HG03432 (cell line): ENCODE data around the gene TBC1D5.
"Not testable (repeated sequence)": the region's sequence is repeated elsewhere in the genome, so short reads cannot be mapped to it uniquely, and the experiment has no call there.

ENCODE experiments used
- ATAC-seq: cut with Tn5 transposase; IDR thresholded peaks from one replicate; pipeline ENCODE4 v1.9.1; 2021; ENCODE audit warnings: mild to moderate bottlenecking, moderate library complexity; ENCODE audit not compliant: unreplicated experiment

TBC1D5 gene

GRCh38 chr3:17648630-17649355 lies 93.6 kb downstream of the TBC1D5 start:
- not testable (repeated sequence) for ATAC-seq

GRCh38 chr3:17645074-17645698 lies 97.2 kb downstream of the TBC1D5 start:
- ATAC-seq: no peak

GRCh38 chr3:17643691-17644090 lies 98.7 kb downstream of the TBC1D5 start:
- ATAC-seq: no peak

- ATAC-seq: no peak
These were observed 100.0 kb downstream of the TBC1D5 start for GRCh38 chr3:17642474-17642873.

GRCh38 chr3:17640466-17640865 lies 102.0 kb downstream of the TBC1D5 start:
- ATAC-seq: no peak

- ATAC-seq: no peak
These were observed 102.7 kb downstream of the TBC1D5 start for GRCh38 chr3:17639765-17640164.

GRCh38 chr3:17639257-17639656 lies 103.2 kb downstream of the TBC1D5 start:
- ATAC-seq: no peak

- no peak for ATAC-seq
These were observed 104.1 kb downstream of the TBC1D5 start for GRCh38 chr3:17638356-17638755.

GRCh38 chr3:17635675-17636074 lies 106.8 kb downstream of the TBC1D5 start:
- not testable (repeated sequence) for ATAC-seq

- no peak for ATAC-seq
These were observed 107.5 kb downstream of the TBC1D5 start for GRCh38 chr3:17634964-17635363.

GRCh38 chr3:17634201-17634600 lies 108.2 kb downstream of the TBC1D5 start:
- no peak for ATAC-seq

GRCh38 chr3:17632401-17633100 lies 109.9 kb downstream of the TBC1D5 start:
- ATAC-seq: peak; percentile 63

GRCh38 chr3:17631609-17632008 lies 110.8 kb downstream of the TBC1D5 start:
- ATAC-seq: no peak

GRCh38 chr3:17629400-17629799 lies 113.0 kb downstream of the TBC1D5 start:
- no peak for ATAC-seq

GRCh38 chr3:17626395-17626794 lies 116.0 kb downstream of the TBC1D5 start:
- no peak for ATAC-seq

- ATAC-seq: no peak
These were observed 117.3 kb downstream of the TBC1D5 start for GRCh38 chr3:17625133-17625532.

GRCh38 chr3:17623464-17623863 lies 119.0 kb downstream of the TBC1D5 start:
- ATAC-seq: no peak

GRCh38 chr3:17619968-17620367 lies 122.5 kb downstream of the TBC1D5 start:
- ATAC-seq: no peak

- not testable (repeated sequence) for ATAC-seq
These were observed 129.4 kb downstream of the TBC1D5 start for GRCh38 chr3:17613017-17613416.

GRCh38 chr3:17607905-17608304 lies 134.5 kb downstream of the TBC1D5 start:
- ATAC-seq: no peak

GRCh38 chr3:17605934-17606333 lies 136.5 kb downstream of the TBC1D5 start:
- ATAC-seq: no peak

GRCh38 chr3:17605032-17605431 lies 137.4 kb downstream of the TBC1D5 start:
- ATAC-seq: peak; percentile 66
